Measurements from ENCODE around the gene HOXD1. TPM values are rescaled to one million over a fixed set of nuclear protein-coding genes. Genes with fewer than 3 reads are reported as not detected.

The HOXD1 gene
- total RNA-seq, 1 donor from 2014 or later, result 9.8 TPM

DNA sequence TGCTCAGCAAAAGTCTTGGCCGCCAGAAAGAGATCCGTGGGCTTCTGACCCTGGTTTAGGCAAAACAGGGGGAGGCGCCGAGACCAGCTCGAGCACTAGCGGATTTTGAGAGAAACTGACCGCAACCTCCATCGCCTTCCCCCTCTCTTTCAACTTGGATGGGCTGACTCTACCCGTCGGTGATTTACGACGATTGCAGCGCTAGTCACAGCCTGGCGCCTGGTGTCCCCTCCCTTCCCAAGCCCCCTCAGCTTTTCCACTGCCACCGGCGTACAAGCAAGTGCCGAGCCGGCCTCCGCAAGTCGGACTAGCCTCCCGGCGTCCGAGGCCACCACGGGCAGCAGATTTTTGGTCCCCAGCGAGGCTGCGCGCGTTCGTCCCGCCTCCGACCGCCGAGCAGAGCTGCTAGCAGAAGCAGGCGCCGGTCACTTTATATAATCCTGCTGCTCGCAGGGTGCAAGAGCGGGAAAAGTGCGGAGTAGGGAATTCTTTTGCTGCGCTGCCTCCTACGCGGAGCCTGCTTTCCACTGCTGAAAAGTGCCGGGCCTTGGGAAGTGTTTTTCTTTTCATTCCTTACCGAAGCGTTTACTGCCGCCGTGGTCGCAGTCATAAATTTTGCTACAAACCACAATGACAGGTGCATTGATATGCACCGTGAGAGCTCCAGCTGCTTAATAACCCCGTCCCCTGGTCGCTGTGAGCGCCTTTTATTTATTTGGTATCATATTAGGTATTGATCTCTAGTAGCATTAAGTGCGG, 23.7 kb upstream of the HOXD1 start:
- no peak for DNase-seq (ENCODE audit: low read depth)
- peak overlapping the region; percentile 30 for H3K4me3 ChIP-seq (ENCODE audit: low read depth, low read length)

DNA sequence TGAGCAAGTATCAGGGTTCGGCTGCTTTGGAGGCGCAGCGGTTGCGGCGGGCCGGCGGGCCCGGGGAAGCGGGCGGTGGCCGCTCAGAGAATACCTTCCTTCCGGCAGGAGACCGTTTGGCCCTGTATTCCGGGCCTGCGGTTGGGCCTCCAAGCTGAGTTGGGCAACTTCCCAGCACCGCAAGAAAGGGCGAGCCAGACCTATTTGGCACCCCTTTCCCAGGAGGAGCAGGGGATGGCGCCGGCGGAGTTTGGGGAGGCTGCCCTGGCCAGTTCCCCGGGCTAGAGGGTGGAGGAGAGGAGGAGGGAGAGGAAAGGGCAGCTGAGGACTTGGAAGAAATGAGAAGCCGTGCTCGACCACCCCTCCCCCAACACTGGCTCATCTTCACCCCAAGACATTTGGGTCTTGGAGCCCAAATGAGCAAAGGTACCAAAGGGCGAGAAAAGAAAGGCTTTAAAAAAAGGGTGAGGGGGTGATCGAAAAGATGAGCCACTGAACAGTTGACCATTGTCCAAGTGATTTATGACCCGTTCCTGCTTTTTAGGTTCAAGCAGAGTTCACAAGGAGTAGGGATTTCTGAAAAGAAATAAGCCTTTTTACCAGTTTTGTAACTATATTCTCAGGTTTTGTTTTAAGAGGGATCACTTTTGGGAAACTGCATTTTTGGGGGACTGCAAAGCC, 23.0 kb upstream of the HOXD1 start:
- DNase-seq (ENCODE audit: low read depth), result no peak
- Histone ChIP-seq H3K4me3 (ENCODE audit: low read depth, low read length) (peak overlapping the region; percentile 30), H3K27me3 (ENCODE audit: control insufficient read depth, insufficient read depth, low read length) (no peaks in the 10 kb centered on the region), H3K36me3 (ENCODE audit: control insufficient read depth, insufficient read depth, low read length) (no peaks in the 10 kb centered on the region)
- TF ChIP-seq, protein P1, sequence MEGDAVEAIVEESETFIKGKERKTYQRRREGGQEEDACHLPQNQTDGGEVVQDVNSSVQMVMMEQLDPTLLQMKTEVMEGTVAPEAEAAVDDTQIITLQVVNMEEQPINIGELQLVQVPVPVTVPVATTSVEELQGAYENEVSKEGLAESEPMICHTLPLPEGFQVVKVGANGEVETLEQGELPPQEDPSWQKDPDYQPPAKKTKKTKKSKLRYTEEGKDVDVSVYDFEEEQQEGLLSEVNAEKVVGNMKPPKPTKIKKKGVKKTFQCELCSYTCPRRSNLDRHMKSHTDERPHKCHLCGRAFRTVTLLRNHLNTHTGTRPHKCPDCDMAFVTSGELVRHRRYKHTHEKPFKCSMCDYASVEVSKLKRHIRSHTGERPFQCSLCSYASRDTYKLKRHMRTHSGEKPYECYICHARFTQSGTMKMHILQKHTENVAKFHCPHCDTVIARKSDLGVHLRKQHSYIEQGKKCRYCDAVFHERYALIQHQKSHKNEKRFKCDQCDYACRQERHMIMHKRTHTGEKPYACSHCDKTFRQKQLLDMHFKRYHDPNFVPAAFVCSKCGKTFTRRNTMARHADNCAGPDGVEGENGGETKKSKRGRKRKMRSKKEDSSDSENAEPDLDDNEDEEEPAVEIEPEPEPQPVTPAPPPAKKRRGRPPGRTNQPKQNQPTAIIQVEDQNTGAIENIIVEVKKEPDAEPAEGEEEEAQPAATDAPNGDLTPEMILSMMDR (IDR thresholded peaks at IDR 0.05; ENCODE audit: insufficient read depth, low read length, poor library complexity, severe bottlenecking), result no peak

More for the DNA sequence above, 23.7 kb upstream of the HOXD1 start:
- Histone ChIP-seq H3K36me3 (ENCODE audit: control insufficient read depth, insufficient read depth, low read length) (no peaks in the 10 kb centered on the region), H3K27me3 (ENCODE audit: control insufficient read depth, insufficient read depth, low read length) (no peaks in the 10 kb centered on the region)
- TF ChIP-seq, protein P1 (IDR thresholded peaks at IDR 0.05; ENCODE audit: insufficient read depth, low read length, poor library complexity, severe bottlenecking), result no peak

DNA sequence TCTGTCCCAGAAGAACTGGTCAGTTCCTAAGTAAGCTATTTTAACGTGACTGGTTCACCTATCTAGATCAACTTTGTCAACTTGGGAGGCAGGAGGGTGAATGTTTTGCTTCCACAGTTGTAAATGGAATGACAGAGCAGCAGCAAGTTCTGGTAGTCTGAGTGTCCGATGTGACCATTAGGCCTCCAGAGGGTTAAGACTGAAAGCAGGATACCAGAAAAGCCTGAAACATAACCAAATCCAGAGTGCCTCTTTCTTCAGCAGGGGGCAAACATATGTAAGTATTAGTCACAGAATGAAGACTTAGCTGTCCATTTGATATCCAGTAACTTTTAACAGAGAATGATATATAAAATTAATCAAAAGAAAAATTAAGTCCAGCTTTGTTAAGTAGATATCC, 22.2 kb upstream of the HOXD1 start:
- Histone ChIP-seq H3K27me3 (ENCODE audit: control insufficient read depth, insufficient read depth, low read length) (no peaks in the 10 kb centered on the region), H3K36me3 (ENCODE audit: control insufficient read depth, insufficient read depth, low read length) (no peaks in the 10 kb centered on the region), H3K4me3 (ENCODE audit: low read depth, low read length) (no peak overlapping the region)
- no peak for DNase-seq (ENCODE audit: low read depth)
- TF ChIP-seq, protein P1 (IDR thresholded peaks at IDR 0.05; ENCODE audit: insufficient read depth, low read length, poor library complexity, severe bottlenecking), result no peak

DNA sequence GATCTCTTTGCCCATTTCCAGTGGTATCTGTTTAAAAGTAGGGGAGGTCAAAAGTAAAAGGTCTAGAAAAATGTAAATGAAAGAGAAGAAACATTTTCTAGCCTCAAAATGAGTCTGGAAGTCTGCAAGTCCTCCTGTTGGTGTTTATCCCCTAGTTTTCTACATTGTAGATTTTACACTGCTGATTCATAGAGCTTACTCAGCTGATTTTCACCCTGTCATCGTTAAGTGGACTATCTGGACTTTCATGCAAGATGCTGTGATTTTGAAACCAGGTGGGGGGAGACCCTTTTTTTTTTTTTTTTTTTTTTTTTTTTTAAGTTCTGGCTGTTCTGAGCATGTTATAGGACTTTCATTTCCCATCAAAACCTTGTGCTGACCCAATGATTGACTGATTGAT, 21.1 kb upstream of the HOXD1 start:
- no peaks in the 10 kb centered on the region for H3K36me3 ChIP-seq (ENCODE audit: control insufficient read depth, insufficient read depth, low read length)
- TF ChIP-seq, protein P1 (IDR thresholded peaks at IDR 0.05; ENCODE audit: insufficient read depth, low read length, poor library complexity, severe bottlenecking), result no peak
- H3K27me3 ChIP-seq (ENCODE audit: control insufficient read depth, insufficient read depth, low read length), result no peaks in the 10 kb centered on the region
- no peak overlapping the region for H3K4me3 ChIP-seq (ENCODE audit: low read depth, low read length)
- no peak for DNase-seq (ENCODE audit: low read depth)

DNA sequence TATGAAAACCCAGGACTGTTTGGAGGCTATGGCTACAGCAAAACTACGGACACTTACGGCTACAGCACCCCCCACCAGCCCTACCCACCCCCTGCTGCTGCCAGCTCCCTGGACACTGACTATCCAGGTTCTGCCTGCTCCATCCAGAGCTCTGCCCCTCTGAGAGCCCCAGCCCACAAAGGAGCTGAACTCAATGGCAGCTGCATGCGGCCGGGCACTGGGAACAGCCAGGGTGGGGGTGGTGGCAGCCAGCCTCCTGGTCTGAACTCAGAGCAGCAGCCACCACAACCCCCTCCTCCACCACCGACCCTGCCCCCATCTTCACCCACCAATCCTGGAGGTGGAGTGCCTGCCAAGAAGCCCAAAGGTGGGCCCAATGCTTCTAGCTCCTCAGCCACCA, 19.3 kb upstream of the HOXD1 start:
- DNase-seq (ENCODE audit: low read depth), result no peak
- TF ChIP-seq, protein P1 (IDR thresholded peaks at IDR 0.05; ENCODE audit: insufficient read depth, low read length, poor library complexity, severe bottlenecking), result no peak
- Histone ChIP-seq H3K27me3 (ENCODE audit: control insufficient read depth, insufficient read depth, low read length) (no peaks in the 10 kb centered on the region), H3K36me3 (ENCODE audit: control insufficient read depth, insufficient read depth, low read length) (no peaks in the 10 kb centered on the region), H3K4me3 (ENCODE audit: low read depth, low read length) (no peak overlapping the region)
